Prostate gland (tissue), 2 donors: ENCODE measurements around the gene CDCA7L. TPM values are rescaled to one million over a fixed set of nuclear protein-coding genes. Genes with fewer than 3 reads are reported as not detected.
"Not testable (repeated sequence)": the region's sequence is repeated elsewhere in the genome, so short reads cannot be mapped to it uniquely, and the experiment has no call there.

ENCODE experiments used
- DNase-seq: peaks from one replicate; pipeline ENCODE4 v3.0.0-alpha.2; 2019; ENCODE audit warnings: low spot score
- H3K27ac ChIP-seq, 2 donors: fragments of 200-600 bp; sonication (generic); 2 replicates each; pipeline ENCODE4 v1.5.1; 2017 to 2019
- H3K27me3 ChIP-seq: fragments of 200-600 bp; sonication (generic); replicated peaks from 2 replicates; pipeline ENCODE4 v1.5.1; 2019; ENCODE audit not compliant: insufficient read depth
- H3K36me3 ChIP-seq, 2 donors: fragments of 200-600 bp; sonication (generic); 1 replicate in 1 of 2; 2 replicates in 1 of 2; pipeline versions ENCODE4 v1.5.1 to v1.8.1; 2017 to 2019
- H3K4me1 ChIP-seq: fragments of 200-600 bp; sonication (generic); replicated peaks from 2 replicates; pipeline ENCODE4 v1.5.1; 2019
- H3K4me3 ChIP-seq, 2 donors: fragments of 200-600 bp; sonication (generic); 2 replicates each; pipeline ENCODE4 v1.5.1; 2017 to 2019
- H3K9me3 ChIP-seq: fragments of 200-600 bp; sonication (generic); 2 replicates; pipeline ENCODE4 v1.5.1; 2017
- POLR2A ChIP-seq: fragments of 450-650 bp; IDR thresholded peaks from one replicate; pipeline ENCODE4 v1.6.1; 2016; ENCODE audit warnings: antibody characterized with exemption, mild to moderate bottlenecking
- POLR2AphosphoS5 ChIP-seq: sonication (generic); formaldehyde crosslinking; IDR thresholded peaks from one replicate; pipeline ENCODE4 v1.6.1; 2017; ENCODE audit warnings: antibody characterized with exemption
- WGBS: methylation state at CpG from one replicate; pipeline ENCODE4 v1.1.5; 2018; 5-methylcytosine and 5-hydroxymethylcytosine counted together
- intact Hi-C: fragments of 100-400 bp; cut with DNase I; formaldehyde crosslinking; loops from one replicate; pipeline ENCODE4 v1.14.2; 2022
- total RNA-seq, 2 donors: library from RNA; depleted of rRNA; stranded (reverse); fragments of >200 nt; gene quantifications; one replicate each; pipeline ENCODE4 v1.1.0, GENCODE V29; 2016
- TF ChIP-seq, protein P1 (sequence below), 4 experiments: fragments of 200-600 bp in 2 of 4; fragments of 450-650 bp in 2 of 4; sonication (generic) in 2 of 4; IDR thresholded peaks; 1 replicate in 3 of 4; 2 replicates in 1 of 4; pipeline ENCODE4 v1.5.1; 2016 to 2019; ENCODE audit warnings: antibody characterized with exemption in 4 of 4, mild to moderate bottlenecking in 2 of 4, moderate library complexity in 2 of 4

CDCA7L gene
- total RNA-seq, 2 donors from 2014 or later: 17.7 to 47.1 TPM

DNA sequence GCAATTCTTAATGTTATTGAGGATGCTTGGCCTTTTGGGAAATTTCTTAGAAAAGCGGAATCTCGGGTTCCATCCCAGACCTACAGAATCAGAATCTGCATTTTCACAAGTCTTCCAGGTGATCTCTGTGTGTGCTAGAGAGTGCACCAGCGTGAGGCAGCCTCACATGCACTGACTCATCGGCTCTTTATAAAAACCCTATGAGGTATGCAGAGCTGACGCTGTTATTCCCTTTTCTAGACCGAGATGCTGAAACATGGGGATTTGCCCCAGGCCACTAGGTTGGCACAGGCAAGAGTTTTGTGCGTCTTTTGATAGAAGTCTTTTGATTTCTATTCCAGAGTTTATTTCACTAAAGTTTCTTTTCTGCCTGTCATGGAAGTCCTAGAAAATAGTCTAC, 61.2 kb downstream of the CDCA7L start:
- intact Hi-C loops: no loop called here
- no peaks in the 10 kb centered on the region for H3K36me3 ChIP-seq
- no peak for DNase-seq
- H3K27me3 ChIP-seq: no peaks in the 10 kb centered on the region
- no peak overlapping the region for H3K4me3 ChIP-seq
- TF ChIP-seq POLR2A: no peak
- TF ChIP-seq POLR2AphosphoS5: no peak
- TF ChIP-seq, protein P1, sequence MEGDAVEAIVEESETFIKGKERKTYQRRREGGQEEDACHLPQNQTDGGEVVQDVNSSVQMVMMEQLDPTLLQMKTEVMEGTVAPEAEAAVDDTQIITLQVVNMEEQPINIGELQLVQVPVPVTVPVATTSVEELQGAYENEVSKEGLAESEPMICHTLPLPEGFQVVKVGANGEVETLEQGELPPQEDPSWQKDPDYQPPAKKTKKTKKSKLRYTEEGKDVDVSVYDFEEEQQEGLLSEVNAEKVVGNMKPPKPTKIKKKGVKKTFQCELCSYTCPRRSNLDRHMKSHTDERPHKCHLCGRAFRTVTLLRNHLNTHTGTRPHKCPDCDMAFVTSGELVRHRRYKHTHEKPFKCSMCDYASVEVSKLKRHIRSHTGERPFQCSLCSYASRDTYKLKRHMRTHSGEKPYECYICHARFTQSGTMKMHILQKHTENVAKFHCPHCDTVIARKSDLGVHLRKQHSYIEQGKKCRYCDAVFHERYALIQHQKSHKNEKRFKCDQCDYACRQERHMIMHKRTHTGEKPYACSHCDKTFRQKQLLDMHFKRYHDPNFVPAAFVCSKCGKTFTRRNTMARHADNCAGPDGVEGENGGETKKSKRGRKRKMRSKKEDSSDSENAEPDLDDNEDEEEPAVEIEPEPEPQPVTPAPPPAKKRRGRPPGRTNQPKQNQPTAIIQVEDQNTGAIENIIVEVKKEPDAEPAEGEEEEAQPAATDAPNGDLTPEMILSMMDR (IDR thresholded peaks at IDR 0.05): no peak
- H3K4me1 ChIP-seq: no peaks in the 10 kb centered on the region
- no peak overlapping the region for H3K27ac ChIP-seq
- H3K9me3 ChIP-seq: no peaks in the 10 kb centered on the region
- WGBS: 94% methylated on average over 7 of the region's 7 CpGs

DNA sequence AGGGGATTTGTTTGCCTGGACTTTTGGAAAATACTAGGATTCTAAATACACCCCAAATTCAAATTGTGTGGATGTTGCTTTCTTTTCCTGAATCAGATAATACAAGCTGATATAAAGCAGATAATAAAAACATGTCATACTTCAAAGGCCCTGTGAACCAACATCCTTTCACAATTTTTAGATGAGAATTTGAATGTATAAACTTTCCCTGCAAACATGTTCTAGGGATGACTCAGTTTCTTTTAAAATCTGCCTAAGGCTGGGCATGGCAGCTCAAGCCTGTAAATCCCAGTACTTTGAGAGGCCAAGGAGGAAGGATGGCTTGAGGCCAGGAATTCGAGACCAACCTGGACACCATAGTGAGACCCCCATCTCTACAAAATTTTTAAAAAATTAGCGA, 62.2 kb downstream of the CDCA7L start:
- H3K9me3 ChIP-seq, intact Hi-C loops, DNase-seq, H3K36me3 ChIP-seq, H3K27me3 ChIP-seq, H3K27ac ChIP-seq, H3K4me3 ChIP-seq, H3K4me1 ChIP-seq: not testable (repeated sequence)
- WGBS: 91% methylated on average over 2 of the region's 2 CpGs

DNA sequence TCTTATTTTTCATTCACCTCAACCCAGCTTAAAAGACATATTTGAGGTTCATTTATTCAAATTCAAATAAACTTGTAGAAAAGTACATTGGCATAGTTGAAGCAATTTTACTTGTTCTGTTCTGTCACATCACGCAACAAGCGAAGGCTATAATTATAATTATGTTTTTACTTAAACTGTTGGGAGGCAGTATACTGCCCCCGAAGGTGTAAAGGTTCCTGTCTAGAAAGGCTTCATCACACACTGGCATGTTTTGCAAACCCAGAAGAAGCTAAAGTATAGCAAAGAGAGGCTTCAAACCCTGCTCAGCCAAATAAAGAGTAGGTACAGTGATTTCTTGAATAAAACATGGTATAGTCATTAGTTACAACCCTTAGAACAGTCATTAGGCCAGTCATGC, 62.6 kb downstream of the CDCA7L start:
- Histone ChIP-seq H3K4me1 (no peaks in the 10 kb centered on the region), H3K9me3 (no peaks in the 10 kb centered on the region), H3K36me3 (no peaks in the 10 kb centered on the region), H3K27me3 (no peaks in the 10 kb centered on the region), H3K4me3 (no peak overlapping the region), H3K27ac (no peak overlapping the region)
- no peak for DNase-seq
- 87% methylated on average over 3 of the region's 3 CpGs for WGBS
- intact Hi-C loops: no loop called here
- TF ChIP-seq POLR2AphosphoS5: no peak
- no peak for TF ChIP-seq POLR2A
- TF ChIP-seq, protein P1 (IDR thresholded peaks at IDR 0.05): no peak

DNA sequence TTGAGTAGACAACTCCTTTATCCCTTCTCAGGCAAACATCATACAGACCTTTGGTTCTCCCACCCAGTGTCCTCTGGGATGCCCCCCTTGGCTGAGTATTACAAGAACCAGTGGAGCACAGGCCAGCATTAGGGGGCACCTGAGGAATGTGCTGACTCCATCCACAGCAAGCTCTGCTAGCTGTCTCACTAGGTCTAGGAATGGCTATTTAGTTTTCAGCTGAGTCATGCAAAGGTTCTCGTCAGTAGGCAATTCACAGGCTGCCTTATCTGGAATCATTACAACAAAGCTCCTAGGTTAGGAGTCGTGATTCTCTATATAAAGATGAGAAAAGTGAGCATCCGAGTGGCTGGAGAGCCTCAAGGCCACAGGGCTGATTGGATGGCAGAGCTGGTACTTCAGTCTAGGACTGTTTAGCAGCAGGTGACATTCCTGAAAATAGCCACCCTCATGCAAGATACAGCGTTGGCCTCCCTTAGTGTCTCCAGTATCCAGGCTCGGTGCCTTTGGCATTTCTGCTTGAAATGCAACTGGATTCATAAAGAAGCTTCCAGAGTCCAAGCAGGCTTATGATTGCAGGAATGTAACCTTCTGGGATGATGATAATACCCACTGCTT, 75.8 kb downstream of the CDCA7L start:
- TF ChIP-seq, protein P1 (IDR thresholded peaks at IDR 0.05): no peak
- no peak for TF ChIP-seq POLR2A
- no peak for TF ChIP-seq POLR2AphosphoS5
- H3K27me3 ChIP-seq: no peaks in the 10 kb centered on the region
- no peak for DNase-seq
- H3K36me3 ChIP-seq: no peaks in the 10 kb centered on the region
- intact Hi-C loops: no loop called here
- no peaks in the 10 kb centered on the region for H3K4me1 ChIP-seq
- H3K9me3 ChIP-seq: no peaks in the 10 kb centered on the region
- 70% methylated on average over 5 of the region's 5 CpGs for WGBS
- H3K27ac ChIP-seq: no peak overlapping the region
- H3K4me3 ChIP-seq: no peak overlapping the region

- Histone ChIP-seq H3K36me3 (no peaks in the 10 kb centered on the region), H3K4me3 (no peak overlapping the region), H3K27me3 (no peaks in the 10 kb centered on the region), H3K4me1 (no peaks in the 10 kb centered on the region), H3K27ac (no peak overlapping the region), H3K9me3 (no peaks in the 10 kb centered on the region)
- intact Hi-C loops: no loop called here
- TF ChIP-seq POLR2A: no peak
- no peak for TF ChIP-seq POLR2AphosphoS5
- TF ChIP-seq, protein P1 (IDR thresholded peaks at IDR 0.05): no peak
- no peak for DNase-seq
- WGBS: 63% methylated on average over 3 of the region's 3 CpGs
These were observed 77.2 kb downstream of the CDCA7L start for GRCh38 chr7:21868576-21868850.
